GM18873 (cell line): ENCODE data around the gene GNAT1.

ENCODE experiments used
- ATAC-seq: cut with Tn5 transposase; IDR thresholded peaks from one replicate; pipeline ENCODE4 v1.9.1; 2021; ENCODE audit warnings: mild to moderate bottlenecking, moderate library complexity, moderate number of reproducible peaks; ENCODE audit not compliant: unreplicated experiment, low FRiP score

The GNAT1 gene

DNA sequence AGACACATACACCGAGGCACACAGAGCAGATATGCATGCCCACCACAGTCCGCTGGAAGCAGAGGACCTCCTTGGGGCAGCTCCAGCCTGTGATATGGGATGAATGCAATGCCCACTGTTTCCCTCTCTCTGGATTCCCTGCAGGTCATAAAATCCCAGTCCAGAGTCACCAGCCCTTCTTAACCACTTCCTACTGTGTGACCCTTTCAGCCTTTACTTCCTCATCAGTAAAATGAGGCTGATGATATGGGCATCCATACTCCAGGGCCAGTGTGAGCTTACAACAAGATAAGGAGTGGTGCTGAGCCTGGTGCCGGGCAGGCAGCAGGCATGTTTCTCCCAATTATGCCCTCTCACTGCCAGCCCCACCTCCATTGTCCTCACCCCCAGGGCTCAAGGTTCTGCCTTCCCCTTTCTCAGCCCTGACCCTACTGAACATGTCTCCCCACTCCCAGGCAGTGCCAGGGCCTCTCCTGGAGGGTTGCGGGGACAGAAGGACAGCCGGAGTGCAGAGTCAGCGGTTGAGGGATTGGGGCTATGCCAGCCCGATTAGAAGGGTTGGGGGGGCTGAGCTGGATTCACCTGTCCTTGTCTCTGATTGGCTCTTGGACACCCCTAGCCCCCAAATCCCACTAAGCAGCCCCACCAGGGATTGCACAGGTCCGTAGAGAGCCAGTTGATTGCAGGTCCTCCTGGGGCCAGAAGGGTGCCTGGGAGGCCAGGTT, at the start of gene GNAT1:
GNAT1 (plus strand) TSS at position 675 of the 725 bp plus-strand sequence. CDS start 116 bp downstream, outside the sequence.
- ATAC-seq = no peak

GRCh38 chr3:50146316-50146901, 45.0 kb upstream of the GNAT1 start:
- ATAC-seq = no peak

- ATAC-seq = no peak
Measured at GRCh38 chr3:50147016-50147415, 44.4 kb upstream of the GNAT1 start.

- ATAC-seq = no peak
Measured at GRCh38 chr3:50147447-50147846, 44.0 kb upstream of the GNAT1 start.

DNA sequence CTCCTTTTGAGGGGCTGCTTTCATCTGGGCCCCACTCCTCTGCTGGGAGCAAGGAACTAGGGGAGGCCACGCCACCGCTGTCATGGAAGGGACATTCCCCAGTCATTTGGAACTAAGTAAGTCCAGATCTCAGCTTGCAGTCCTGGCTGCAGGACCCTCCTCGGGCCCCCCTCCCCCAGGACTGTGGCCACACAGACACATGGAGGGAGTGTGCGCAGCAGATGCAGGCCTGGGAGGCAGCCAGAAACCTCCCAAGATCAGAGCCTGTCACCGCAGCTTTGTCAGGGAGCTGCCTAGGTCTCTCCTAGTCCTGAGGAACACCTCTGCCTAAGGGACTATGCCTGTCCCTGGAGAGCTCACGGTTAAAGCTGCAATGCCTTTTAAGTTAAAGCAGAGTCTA, 43.5 kb upstream of the GNAT1 start:
- no peak for ATAC-seq

GRCh38 chr3:50150404-50150750, 41.0 kb upstream of the GNAT1 start:
- ATAC-seq = no peak

DNA sequence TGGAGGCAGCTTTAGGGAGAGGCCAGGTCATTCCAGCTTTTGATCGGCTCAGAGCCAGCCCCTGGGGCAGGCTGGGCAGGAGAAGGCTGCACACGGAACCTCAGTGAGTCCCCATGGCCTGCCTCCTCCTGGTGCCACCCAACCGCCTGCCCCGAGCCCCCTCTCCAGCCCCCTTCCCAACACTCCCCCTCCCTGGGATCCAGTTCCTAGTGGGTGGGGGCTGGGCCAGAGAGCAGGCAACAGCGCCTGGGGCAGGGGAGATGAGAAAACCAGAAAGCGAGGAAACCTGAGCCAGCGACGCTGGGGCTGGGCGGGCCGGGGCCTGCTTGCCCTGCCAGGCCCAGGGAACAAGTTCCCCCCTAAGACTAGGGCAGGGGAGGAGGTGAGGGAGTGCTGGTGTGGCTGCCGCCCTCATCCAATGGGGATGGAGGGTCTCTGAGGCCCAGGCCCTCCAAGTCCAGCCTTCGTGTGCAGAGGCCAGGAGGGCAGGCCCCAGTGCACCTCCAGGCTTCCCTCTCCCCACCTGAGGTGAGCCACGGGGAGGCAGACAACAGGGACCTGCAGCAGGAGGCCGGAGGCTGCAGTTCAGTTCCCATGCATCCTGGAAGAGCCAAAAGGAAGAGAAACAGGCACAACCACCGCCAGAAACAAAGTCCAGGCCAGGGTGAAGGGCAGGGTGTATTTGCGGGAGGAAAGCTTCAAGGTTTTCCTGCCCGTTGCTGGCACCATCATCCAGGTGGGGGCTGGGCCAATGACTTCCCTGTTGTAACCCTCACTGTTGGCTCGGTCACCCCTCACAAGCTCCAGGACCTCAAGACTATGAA, 40.3 kb upstream of the GNAT1 start:
- ATAC-seq = no peak

DNA sequence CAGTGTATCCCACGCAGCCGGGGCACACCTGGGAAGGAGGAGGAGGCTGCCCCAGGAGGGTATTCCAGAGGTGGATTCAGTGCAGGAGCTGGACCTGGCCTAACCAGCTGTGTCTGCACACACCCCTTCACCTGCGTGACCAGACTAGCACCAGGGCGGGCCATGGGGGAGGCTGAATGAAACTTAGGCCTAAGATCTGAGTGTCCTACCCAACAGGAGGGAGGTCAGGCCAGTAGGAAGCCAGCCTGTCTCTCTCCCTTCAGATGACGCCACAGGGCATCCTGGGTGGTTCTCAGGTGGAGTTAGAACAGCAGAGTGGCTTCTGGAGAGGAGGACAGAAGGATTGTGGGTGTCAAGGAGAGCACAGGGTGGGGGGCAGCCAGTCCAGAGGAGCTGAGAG, 39.7 kb upstream of the GNAT1 start:
- no peak for ATAC-seq

- ATAC-seq = no peak
Measured at GRCh38 chr3:50153782-50154475, 37.5 kb upstream of the GNAT1 start.

DNA sequence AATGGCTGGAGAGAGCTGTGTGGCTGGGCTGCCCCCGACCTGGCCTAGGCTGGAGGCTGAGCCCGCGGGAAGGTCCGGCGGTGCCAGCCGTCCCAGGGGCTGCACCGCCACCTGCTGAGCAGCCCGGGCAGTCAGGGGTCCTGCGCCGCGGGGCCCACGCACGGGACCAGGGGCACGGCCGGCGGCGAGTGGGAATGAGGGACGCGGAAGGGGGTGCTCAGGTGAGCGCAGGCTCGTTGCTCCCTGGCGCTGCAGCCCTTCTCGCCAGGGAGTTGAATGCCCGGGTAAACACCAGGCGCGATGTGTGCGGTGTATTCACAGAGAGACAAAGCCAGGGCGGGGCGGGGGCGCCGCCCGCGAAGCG, 37.0 kb upstream of the GNAT1 start:
- no peak for ATAC-seq

DNA sequence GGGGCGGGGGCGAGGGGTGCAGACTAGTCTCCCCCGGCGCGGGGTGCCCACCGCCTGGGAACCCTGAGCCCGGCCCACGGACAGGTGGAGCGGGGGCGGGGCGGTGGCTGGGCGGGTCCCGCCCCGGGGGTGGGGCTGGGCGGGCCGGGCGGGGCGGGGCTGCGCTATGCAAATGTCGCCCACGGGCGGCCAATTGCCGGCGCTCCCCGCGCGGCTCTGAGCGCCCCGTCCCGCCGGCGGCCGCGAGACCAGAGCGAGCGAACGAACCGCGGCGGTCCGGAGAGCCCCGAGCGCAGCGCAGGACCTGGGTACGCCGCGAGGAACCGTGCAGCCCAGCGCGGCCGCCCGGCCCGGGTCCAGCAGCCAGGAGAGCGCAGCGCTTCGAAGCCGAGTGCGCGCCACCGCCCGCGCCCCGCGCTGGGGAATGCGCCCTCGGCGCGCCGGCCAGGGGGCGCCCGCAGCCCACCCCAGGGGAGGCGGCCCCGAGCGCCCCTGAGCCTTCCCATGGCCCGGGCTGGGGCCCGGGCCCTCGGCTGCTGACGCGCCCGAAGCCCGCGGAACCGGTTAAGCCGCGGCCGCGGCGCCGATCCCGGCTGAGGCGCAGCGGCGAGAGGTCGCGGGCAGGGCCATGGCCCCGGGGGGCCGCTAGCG, 36.4 kb upstream of the GNAT1 start, which contains the start of gene SEMA3F:
SEMA3F (plus strand) TSS at position 485 of the 651 bp plus-strand sequence. CDS start 4,299 bp downstream, outside the sequence.
- ATAC-seq = no peak

DNA sequence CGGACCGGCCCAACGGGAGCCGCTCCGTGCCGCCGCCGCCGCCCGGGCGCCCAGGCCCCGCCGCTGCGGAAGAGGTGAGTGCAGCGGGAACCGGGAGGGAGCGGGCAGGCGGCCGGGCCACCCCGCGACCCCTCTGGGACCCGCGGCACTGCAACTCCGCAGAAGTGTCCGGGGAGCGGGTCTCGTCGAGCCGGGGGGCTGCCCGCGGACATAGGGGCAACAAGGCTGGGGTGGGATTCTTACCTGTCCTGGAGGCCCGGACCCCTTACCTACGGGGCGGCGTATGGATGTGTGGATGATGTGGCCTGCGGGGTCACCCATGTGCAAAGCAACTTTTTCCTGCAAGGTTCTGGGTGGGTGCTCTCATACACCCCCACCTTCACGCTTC, 35.9 kb upstream of the GNAT1 start:
- no peak for ATAC-seq

DNA sequence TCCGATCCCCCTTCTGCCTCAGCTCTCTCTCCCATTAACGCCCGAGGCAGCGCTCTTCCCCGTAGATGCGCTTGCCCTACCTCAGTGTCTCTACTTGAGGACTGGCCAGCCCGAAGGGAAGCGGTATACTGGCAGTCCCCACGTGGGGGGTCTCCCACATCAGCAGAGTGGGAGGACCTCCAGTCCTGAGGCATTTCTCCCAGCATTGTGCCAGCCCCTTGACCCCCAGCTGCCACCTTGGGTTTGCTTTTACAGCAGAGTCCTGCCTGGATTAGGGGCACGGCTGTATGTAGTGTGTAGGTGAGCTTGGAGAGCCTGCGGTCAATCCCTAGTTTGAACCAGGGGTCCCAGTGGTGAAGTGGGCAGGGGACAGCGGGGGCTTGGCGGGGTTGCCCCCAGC, 35.5 kb upstream of the GNAT1 start:
- no peak for ATAC-seq

- ATAC-seq = no peak
Measured at GRCh38 chr3:50156549-50157493, 34.6 kb upstream of the GNAT1 start.

DNA sequence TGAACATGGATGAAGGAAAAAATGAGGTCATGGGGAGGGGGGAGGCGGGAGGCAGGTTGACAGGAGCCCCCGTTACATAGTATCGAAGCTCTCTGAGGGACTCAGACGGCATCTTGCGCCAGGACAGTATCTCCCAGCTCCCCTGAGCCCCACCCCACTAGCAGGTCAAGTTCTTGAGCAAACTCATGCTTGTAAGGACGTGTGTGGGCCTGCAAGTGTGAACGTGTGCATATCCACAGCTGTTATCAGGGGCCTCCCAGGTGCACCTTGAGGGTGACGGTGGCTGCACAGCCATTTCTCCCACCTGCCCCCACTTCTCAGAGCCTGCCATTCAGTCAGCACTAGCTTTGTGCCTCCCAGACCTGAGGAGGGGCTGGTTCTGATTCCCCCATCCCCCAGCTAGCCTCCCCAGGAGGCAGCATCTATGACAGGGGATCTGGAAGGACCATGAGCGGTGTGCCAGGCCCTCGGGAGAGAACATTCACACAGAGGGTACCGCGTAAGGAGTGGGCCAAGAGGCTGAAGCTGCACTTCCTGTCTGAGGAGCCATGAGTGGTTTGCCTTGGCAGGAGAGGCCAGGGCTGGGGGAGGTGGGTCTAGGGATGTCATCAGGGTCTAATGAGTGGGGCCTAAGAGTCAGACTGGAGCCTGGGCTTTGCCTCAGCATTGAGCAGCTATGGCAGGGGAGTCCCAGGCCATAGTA, 33.4 kb upstream of the GNAT1 start:
- ATAC-seq = no peak

- ATAC-seq = no peak
Measured at GRCh38 chr3:50158530-50159146, 32.8 kb upstream of the GNAT1 start.

- ATAC-seq = no peak
Measured at GRCh38 chr3:50160561-50160983, 30.8 kb upstream of the GNAT1 start.

DNA sequence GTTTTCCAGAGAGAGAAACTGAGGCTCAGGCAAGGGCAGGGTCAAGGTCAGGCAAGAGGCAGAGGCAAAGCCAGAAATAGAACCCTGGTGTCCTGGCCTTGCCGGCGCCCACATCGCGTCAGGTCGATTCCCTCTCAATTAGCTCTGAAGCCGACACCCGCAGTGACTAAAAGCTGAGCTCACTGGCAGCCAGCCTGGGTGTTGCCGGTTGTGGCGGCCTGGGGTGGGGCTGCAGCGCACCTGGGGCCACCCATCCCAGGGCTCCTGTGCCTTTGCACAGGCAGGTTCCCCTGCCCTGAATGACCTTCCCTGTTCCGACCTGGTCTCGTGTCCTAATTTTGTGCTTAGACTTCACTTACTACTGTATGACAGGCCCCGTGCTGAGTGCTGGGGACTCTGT, 30.1 kb upstream of the GNAT1 start:
- ATAC-seq = no peak
